Hepatocyte (in vitro differentiated cells): ENCODE data around the gene RAB1A. TPM values are rescaled to one million over a fixed set of nuclear protein-coding genes. Genes with fewer than 3 reads are reported as not detected.

Experiments used
- DNase-seq: peaks from one replicate; pipeline ENCODE4 v3.0.0-alpha.2; 2016; ENCODE audit warnings: low spot score
- H2AFZ ChIP-seq: fragments of 200-600 bp; sonication (generic); 2 replicates; pipeline ENCODE4 v1.6.0; 2016; ENCODE audit warnings: antibody characterized with exemption, mild to moderate bottlenecking
- H3K27ac ChIP-seq: fragments of 200-600 bp; sonication (generic); 2 replicates; pipeline ENCODE4 v1.5.1; 2016; ENCODE audit warnings: mild to moderate bottlenecking
- H3K27me3 ChIP-seq: fragments of 200-600 bp; sonication (generic); 2 replicates; pipeline ENCODE4 v1.6.1; 2016
- H3K36me3 ChIP-seq: fragments of 200-600 bp; sonication (generic); replicated peaks from 2 replicates; pipeline ENCODE4 v1.5.1; 2016; ENCODE audit warnings: low read depth; ENCODE audit not compliant: insufficient read depth
- H3K4me1 ChIP-seq: fragments of 200-600 bp; sonication (generic); 2 replicates; pipeline ENCODE4 v1.5.1; 2016; ENCODE audit warnings: mild to moderate bottlenecking, moderate library complexity; ENCODE audit not compliant: insufficient read depth
- H3K4me2 ChIP-seq: fragments of 200-600 bp; sonication (generic); 2 replicates; pipeline ENCODE4 v1.6.0; 2016
- H3K4me3 ChIP-seq: fragments of 200-600 bp; sonication (generic); 2 replicates; pipeline ENCODE4 v1.5.1; 2016; ENCODE audit warnings: mild to moderate bottlenecking
- H3K79me2 ChIP-seq: fragments of 200-600 bp; sonication (generic); 2 replicates; pipeline ENCODE4 v1.6.0; 2017; ENCODE audit warnings: mild to moderate bottlenecking
- H3K9me2 ChIP-seq: fragments of 200-600 bp; sonication (generic); replicated peaks from 2 replicates; pipeline ENCODE4 v1.6.0; 2017; ENCODE audit warnings: mild to moderate bottlenecking; ENCODE audit not compliant: insufficient read depth
- H3K9me3 ChIP-seq: fragments of 200-600 bp; sonication (generic); 2 replicates; pipeline ENCODE4 v1.5.1; 2016; ENCODE audit warnings: low read depth, mild to moderate bottlenecking
- H4K20me1 ChIP-seq: fragments of 200-600 bp; sonication (generic); 2 replicates; pipeline ENCODE4 v1.6.0; 2016; ENCODE audit warnings: mild to moderate bottlenecking; ENCODE audit not compliant: insufficient read depth, poor library complexity, severe bottlenecking
- CTCF ChIP-seq: fragments of 200-600 bp; sonication (generic); IDR thresholded peaks from 2 replicates; pipeline ENCODE4 v1.5.1; 2016; ENCODE audit warnings: antibody characterized with exemption, mild to moderate bottlenecking; ENCODE audit not compliant: poor library complexity
- EZH2 ChIP-seq: fragments of 200-600 bp; sonication (generic); IDR thresholded peaks from 2 replicates; pipeline ENCODE4 v1.6.1; 2016; ENCODE audit warnings: antibody characterized with exemption, mild to moderate bottlenecking, borderline replicate concordance
- EZH2phosphoT487 ChIP-seq: fragments of 200-600 bp; sonication (generic); IDR thresholded peaks from one replicate; pipeline ENCODE4 v1.6.1; 2018; ENCODE audit warnings: antibody characterized with exemption, mild to moderate bottlenecking, low read depth, moderate library complexity; ENCODE audit not compliant: unreplicated experiment, severe bottlenecking
- WGBS: methylation state at CpG from one replicate; pipeline ENCODE4 v1.1.6; 2016; ENCODE audit warnings: low lambda C conversion rate; ENCODE audit errors: missing lambda C conversion rate; 5-methylcytosine and 5-hydroxymethylcytosine counted together
- polyA plus RNA-seq: library from polyadenylated mRNA; unstranded; fragments of >200 nt; fragmentation: Nextera tagmentation; extraction: Ambion mirVana; gene quantifications from 2 replicates; pipeline ENCODE4 v1.2.1, GENCODE V29; 2016
- total RNA-seq: library from RNA; depleted of rRNA; stranded (reverse); fragments of >200 nt; gene quantifications from 2 replicates; pipeline ENCODE4 v1.2.3, GENCODE V29; 2014

Gene RAB1A
- total and polyA plus RNA-seq, 2 experiments from 2014 or later: 200 to 347 TPM

- H3K4me3 ChIP-seq: peak overlapping the region; percentile 89
- no peaks in the 10 kb centered on the region for H3K9me2 ChIP-seq
- H3K4me2 ChIP-seq: peak overlapping the region; percentile 91
- 75% methylated on average over 6 of the region's 6 CpGs for WGBS
- H3K27ac ChIP-seq: no peak overlapping the region
- H2AFZ ChIP-seq: no peak overlapping the region
- no peak for DNase-seq
- H4K20me1 ChIP-seq: peaks cover 5% of the 10 kb centered on the region
- no peaks in the 10 kb centered on the region for H3K27me3 ChIP-seq
- H3K79me2 ChIP-seq: peaks cover 55% of the 10 kb centered on the region
- TF ChIP-seq EZH2phosphoT487 (no peak), CTCF (no peak), EZH2 (no peak)
- no peaks in the 10 kb centered on the region for H3K36me3 ChIP-seq
- H3K9me3 ChIP-seq: no peaks in the 10 kb centered on the region
- H3K4me1 ChIP-seq: no peaks in the 10 kb centered on the region
Observed at GRCh38 chr2:65057391-65058052, 72.4 kb downstream of the RAB1A start.

- H2AFZ ChIP-seq: peak overlapping the region; percentile 38
- no peaks in the 10 kb centered on the region for H3K9me3 ChIP-seq
- H3K4me1 ChIP-seq: no peaks in the 10 kb centered on the region
- no peaks in the 10 kb centered on the region for H3K36me3 ChIP-seq
- peak overlapping the region; percentile 54 for H3K27ac ChIP-seq
- TF ChIP-seq EZH2 (no peak), EZH2phosphoT487 (no peak), CTCF (no peak)
- H3K9me2 ChIP-seq: no peaks in the 10 kb centered on the region
- H3K27me3 ChIP-seq: no peaks in the 10 kb centered on the region
- peak overlapping the region; percentile 89 for H3K4me3 ChIP-seq
- peaks cover 5% of the 10 kb centered on the region for H4K20me1 ChIP-seq
- 25% methylated on average over 5 of the region's 5 CpGs for WGBS
- peak overlapping the region; percentile 91 for H3K4me2 ChIP-seq
- DNase-seq: no peak
- peaks cover 53% of the 10 kb centered on the region for H3K79me2 ChIP-seq
Observed at GRCh38 chr2:65057054-65057375, 72.9 kb downstream of the RAB1A start.

GRCh38 chr2:65056215-65057053, 73.5 kb downstream of the RAB1A start, which contains the start of gene CEP68:
TSS of gene CEP68 (plus strand) at chr2:65056416. CDS start at chr2:65069445, 13,029 bp downstream.
- Histone ChIP-seq H3K4me2 (peak within 1 kb of the TSS; percentile 91), H3K4me3 (peak within 1 kb of the TSS; percentile 89), H3K79me2 (peaks cover 47% of the 10 kb centered on the region), H3K4me1 (no peaks in the 10 kb centered on the region), H3K27me3 (no peaks in the 10 kb centered on the region), H4K20me1 (peaks cover 5% of the 10 kb centered on the region), H3K27ac (peak within 1 kb of the TSS; percentile 54), H3K9me2 (no peaks in the 10 kb centered on the region), H3K36me3 (no peaks in the 10 kb centered on the region), H3K9me3 (no peaks in the 10 kb centered on the region), H2AFZ (peak within 1 kb of the TSS; percentile 39)
- DNase-seq: peak; percentile 98
- WGBS: under 1% methylated on average over 74 of the region's 99 CpGs
- TF ChIP-seq EZH2phosphoT487 (no peak), CTCF (no peak), EZH2 (no peak)
